Large intestine (tissue), 3 donors: ENCODE data around the gene FHOD1. TPM values are rescaled to one million over a fixed set of nuclear protein-coding genes. Genes with fewer than 3 reads are reported as not detected.
A peak's percentile ranks its signal among the peaks of the same experiment; 100 is the strongest.

Experiments
- DNase-seq, 2 donors: peaks; one replicate each; pipeline versions ENCODE4 v3.0.0 to v3.0.0-alpha.2; 2013
- H3K27ac ChIP-seq: one replicate; pipeline ENCODE4 v1.5.1; 2013; ENCODE audit warnings: low read length
- H3K27me3 ChIP-seq: 2 replicates; pipeline ENCODE4 v1.6.1; 2013; ENCODE audit warnings: low read length; ENCODE audit not compliant: control insufficient read depth, insufficient read depth
- H3K36me3 ChIP-seq: 2 replicates; pipeline ENCODE4 v1.6.1; 2013; ENCODE audit warnings: low read length; ENCODE audit not compliant: control insufficient read depth, insufficient read depth
- H3K4me1 ChIP-seq: one replicate; pipeline ENCODE4 v1.6.1; 2013; ENCODE audit warnings: low read length; ENCODE audit not compliant: control insufficient read depth, insufficient read depth
- H3K4me3 ChIP-seq: one replicate; pipeline ENCODE4 v1.5.1; 2013; ENCODE audit warnings: low read length
- H3K9me3 ChIP-seq: one replicate; pipeline ENCODE4 v1.6.1; 2013; ENCODE audit warnings: mild to moderate bottlenecking, low read depth, low read length, moderate library complexity; ENCODE audit not compliant: control insufficient read depth
- WGBS: methylation state at CpG from one replicate; pipeline ENCODE4 v1.1.5; 2013; ENCODE audit warnings: low lambda C conversion rate; ENCODE audit not compliant: insufficient coverage; 5-methylcytosine and 5-hydroxymethylcytosine counted together
- polyA plus RNA-seq: library from polyadenylated mRNA; unstranded; fragments of 120-200 nt; gene quantifications from one replicate; pipeline ENCODE4 v1.2.1, GENCODE V29; 2013

The FHOD1 gene
- polyA plus RNA-seq, 1 donor: 13.8 TPM

GRCh38 chr16:67242138-67242730 is 5.0 kb downstream of the FHOD1 start:
- Histone ChIP-seq H3K27ac (no peak overlapping the region), H3K4me1 (peaks cover 28% of the 10 kb centered on the region), H3K4me3 (no peak overlapping the region), H3K9me3 (no peaks in the 10 kb centered on the region), H3K36me3 (peaks cover 12% of the 10 kb centered on the region), H3K27me3 (no peaks in the 10 kb centered on the region)
- 100% methylated on average over 1 of the region's 4 CpGs for WGBS
- DNase-seq: no peak

- H3K4me3 ChIP-seq: no peak overlapping the region
- 14% methylated on average over 1 of the region's 10 CpGs for WGBS
- peaks cover 4% of the 10 kb centered on the region for H3K9me3 ChIP-seq
- H3K4me1 ChIP-seq: peaks cover 28% of the 10 kb centered on the region
- H3K27me3 ChIP-seq: no peaks in the 10 kb centered on the region
- peak; percentile 39 to 72 for DNase-seq
- H3K36me3 ChIP-seq: peaks cover 19% of the 10 kb centered on the region
- H3K27ac ChIP-seq: peak overlapping the region; percentile 57
Observed at GRCh38 chr16:67241008-67241900, 6.0 kb downstream of the FHOD1 start.

- peaks cover 23% of the 10 kb centered on the region for H3K4me1 ChIP-seq
Observed at GRCh38 chr16:67240506-67240905, 6.8 kb downstream of the FHOD1 start.

GRCh38 chr16:67238806-67239470 is 8.3 kb downstream of the FHOD1 start:
- H3K27ac ChIP-seq: no peak overlapping the region
- H3K36me3 ChIP-seq: peaks cover 27% of the 10 kb centered on the region
- H3K27me3 ChIP-seq: no peaks in the 10 kb centered on the region
- WGBS: no CpG with 5 or more reads among the region's 9 CpGs
- no peak for DNase-seq
- H3K4me1 ChIP-seq: peaks cover 20% of the 10 kb centered on the region
- H3K4me3 ChIP-seq: no peak overlapping the region
- peaks cover 4% of the 10 kb centered on the region for H3K9me3 ChIP-seq

More at GRCh38 chr16:67240506-67240905, 6.8 kb downstream of the FHOD1 start:
- H3K27ac ChIP-seq: no peak overlapping the region
- H3K9me3 ChIP-seq: peaks cover 4% of the 10 kb centered on the region
- no peak overlapping the region for H3K4me3 ChIP-seq
- no peak for DNase-seq
- WGBS: no CpG with 5 or more reads among the region's 4 CpGs
- no peaks in the 10 kb centered on the region for H3K27me3 ChIP-seq
- peaks cover 27% of the 10 kb centered on the region for H3K36me3 ChIP-seq

- Histone ChIP-seq H3K36me3 (peaks cover 29% of the 10 kb centered on the region), H3K9me3 (peaks cover 4% of the 10 kb centered on the region), H3K4me3 (no peak overlapping the region), H3K27me3 (no peaks in the 10 kb centered on the region), H3K27ac (no peak overlapping the region), H3K4me1 (peaks cover 20% of the 10 kb centered on the region)
- no CpG with 5 or more reads among the region's 3 CpGs for WGBS
- DNase-seq: no peak
Observed at GRCh38 chr16:67238278-67238575, 9.1 kb downstream of the FHOD1 start.

GRCh38 chr16:67237396-67238277 is 9.6 kb downstream of the FHOD1 start:
- H3K36me3 ChIP-seq: peaks cover 30% of the 10 kb centered on the region

GRCh38 chr16:67236563-67237395 is 10.5 kb downstream of the FHOD1 start:
- Histone ChIP-seq H3K36me3 (peaks cover 32% of the 10 kb centered on the region), H3K27ac (no peak overlapping the region), H3K4me1 (peaks cover 14% of the 10 kb centered on the region), H3K9me3 (peaks cover 4% of the 10 kb centered on the region), H3K27me3 (no peaks in the 10 kb centered on the region), H3K4me3 (no peak overlapping the region)
- no CpG with 5 or more reads among the region's 50 CpGs for WGBS
- DNase-seq: no peak

More at GRCh38 chr16:67237396-67238277, 9.6 kb downstream of the FHOD1 start:
- Histone ChIP-seq H3K27me3 (no peaks in the 10 kb centered on the region), H3K9me3 (peaks cover 4% of the 10 kb centered on the region), H3K4me1 (peaks cover 20% of the 10 kb centered on the region), H3K27ac (no peak overlapping the region), H3K4me3 (no peak overlapping the region)
- WGBS: no CpG with 5 or more reads among the region's 16 CpGs
- no peak for DNase-seq

- DNase-seq: no peak
- H3K36me3 ChIP-seq: peaks cover 39% of the 10 kb centered on the region
- no peaks in the 10 kb centered on the region for H3K27me3 ChIP-seq
- H3K9me3 ChIP-seq: peaks cover 4% of the 10 kb centered on the region
- H3K4me3 ChIP-seq: no peak overlapping the region
- H3K27ac ChIP-seq: no peak overlapping the region
- H3K4me1 ChIP-seq: peaks cover 6% of the 10 kb centered on the region
- no CpG with 5 or more reads among the region's 17 CpGs for WGBS
Observed at GRCh38 chr16:67235816-67236562, 11.3 kb downstream of the FHOD1 start.

GRCh38 chr16:67234180-67234597 is 13.1 kb downstream of the FHOD1 start:
- H3K9me3 ChIP-seq: peaks cover 4% of the 10 kb centered on the region
- H3K36me3 ChIP-seq: peaks cover 54% of the 10 kb centered on the region
- no peaks in the 10 kb centered on the region for H3K27me3 ChIP-seq
- no CpG with 5 or more reads among the region's 10 CpGs for WGBS
- H3K4me1 ChIP-seq: no peaks in the 10 kb centered on the region
- no peak for DNase-seq
- H3K4me3 ChIP-seq: no peak overlapping the region
- H3K27ac ChIP-seq: no peak overlapping the region
